Kidney (tissue), 14 donors: Measurements from ENCODE around the gene CPM. TPM values are rescaled to one million over a fixed set of nuclear protein-coding genes. Genes with fewer than 3 reads are reported as not detected.

ENCODE experiments used
- DNase-seq, 5 donors: peaks; one replicate each; pipeline ENCODE4 v3.0.0-alpha.2; 2013 to 2020
- FAIRE-seq: peaks from 2 replicates; lab custom pipeline; 2012; peaks lifted over from hg19 to GRCh38; lab: Jason Lieb, UNC
- H3K27ac ChIP-seq, 2 donors: one replicate each; pipeline ENCODE4 v1.7.0; 2013; ENCODE audit warnings: low read depth in 2 of 2, low read length in 2 of 2, inconsistent platforms in 1 of 2
- H3K27me3 ChIP-seq: one replicate; pipeline ENCODE4 v1.7.1; 2013; ENCODE audit warnings: low read length, inconsistent platforms; ENCODE audit not compliant: control insufficient read depth, insufficient read depth
- H3K36me3 ChIP-seq, 3 donors: one replicate each; pipeline versions ENCODE4 v1.7.0 to v1.7.1; 2013; ENCODE audit warnings: low read length in 3 of 3, control low read depth in 1 of 3, inconsistent platforms in 1 of 3; ENCODE audit not compliant: insufficient read depth in 3 of 3, control insufficient read depth in 2 of 3
- H3K4me1 ChIP-seq, 3 donors: one replicate each; pipeline versions ENCODE4 v1.7.0 to v1.7.1; 2013; ENCODE audit warnings: low read length in 3 of 3, inconsistent platforms in 1 of 3, low read depth in 1 of 3; ENCODE audit not compliant: control insufficient read depth in 2 of 3, insufficient read depth in 2 of 3
- H3K4me3 ChIP-seq, 3 donors: one replicate each; pipeline versions ENCODE4 v1.7.0 to v1.8.1; 2013; ENCODE audit warnings: low read length in 3 of 3, control low read depth in 1 of 3, inconsistent platforms in 1 of 3
- H3K9ac ChIP-seq, 3 donors: one replicate each; pipeline versions ENCODE4 v1.7.0 to v1.7.1; 2013; ENCODE audit warnings: low read length in 3 of 3, control low read depth in 1 of 3, inconsistent platforms in 1 of 3
- H3K9me3 ChIP-seq, 3 donors: one replicate each; pipeline versions ENCODE4 v1.7.0 to v1.7.1; 2013; ENCODE audit warnings: low read length in 3 of 3, control low read depth in 1 of 3, inconsistent platforms in 1 of 3; ENCODE audit not compliant: control insufficient read depth in 2 of 3, insufficient read depth in 1 of 3
- CTCF ChIP-seq: IDR thresholded peaks from 3 replicates; pipeline ENCODE4 v1.5.1; 2012; ENCODE audit warnings: mild to moderate bottlenecking, moderate library complexity, borderline replicate concordance; ENCODE audit not compliant: insufficient read depth; ENCODE audit errors: extremely low read depth
- intact Hi-C: fragments of 100-400 bp; cut with DNase I; formaldehyde crosslinking; loops from one replicate; pipeline ENCODE4 v1.11.1; 2022
- polyA plus RNA-seq: library from polyadenylated mRNA; stranded (reverse); fragments of 350-450 nt; fragmentation: Illumina TruSeq; extraction: RNeasy Lipid Tissue Mini Kit (QIAGEN cat#74804); gene quantifications from one replicate; pipeline ENCODE4 v1.2.3, GENCODE V29; 2014; ENCODE audit warnings: low read depth, low replicate concordance; ENCODE audit not compliant: insufficient read depth
- total RNA-seq: library from RNA; stranded (reverse); fragmentation: NEBNext Ultra II Directional; extraction: Animal tissue kit (Norgen Biotek cat#: 25700); gene quantifications from one replicate; pipeline ENCODE4 v1.2.1, GENCODE V29; 2021
- donor health status: control.
- donor health status: control.
- donor health status: control.
- donor health status: control.
- donor health status: control.
- donor health status: DM: yes; HTN: yes; CAD: no.
- donor health status: Normal renal cell carcinoma (clear cell type).

The CPM gene
- total and polyA plus RNA-seq, 2 donors from 2014 or later = 35.7 to 144 TPM

GRCh38 chr12:68908076-68908475, 24.9 kb downstream of the CPM start:
- Histone ChIP-seq H3K9me3 (no peaks in the 10 kb centered on the region), H3K4me1 (peaks cover 0 to 8% (median 0%) of the 10 kb centered on the region in 3 donors), H3K27ac (no peak overlapping the region), H3K4me3 (no peak overlapping the region), H3K9ac (no peak overlapping the region), H3K27me3 (no peaks in the 10 kb centered on the region), H3K36me3 (no peaks in the 10 kb centered on the region)
- TF ChIP-seq CTCF = no peak
- intact Hi-C loops = no loop called here
- no peak for FAIRE-seq
- DNase-seq = no peak

- DNase-seq = no peak
- intact Hi-C loops = no loop called here
- no peak for FAIRE-seq
- no peaks in the 10 kb centered on the region for H3K36me3 ChIP-seq
- H3K9ac ChIP-seq = no peak overlapping the region
- no peak overlapping the region for H3K27ac ChIP-seq
- peaks cover 0 to 23% (median 4%) of the 10 kb centered on the region in 3 donors for H3K4me1 ChIP-seq
- no peaks in the 10 kb centered on the region for H3K9me3 ChIP-seq
- H3K27me3 ChIP-seq = no peaks in the 10 kb centered on the region
- no peak for TF ChIP-seq CTCF
- no peak overlapping the region for H3K4me3 ChIP-seq
Observed at GRCh38 chr12:68905733-68906132, 27.2 kb downstream of the CPM start.

- TF ChIP-seq CTCF = no peak
- DNase-seq = no peak
- H3K27ac ChIP-seq = no peak overlapping the region
- H3K4me1 ChIP-seq = peaks cover 0 to 25% (median 4%) of the 10 kb centered on the region in 3 donors
- H3K4me3 ChIP-seq = no peak overlapping the region
- no peak overlapping the region for H3K9ac ChIP-seq
- no peaks in the 10 kb centered on the region for H3K27me3 ChIP-seq
- H3K36me3 ChIP-seq = no peaks in the 10 kb centered on the region
- no peaks in the 10 kb centered on the region for H3K9me3 ChIP-seq
- no peak for FAIRE-seq
- intact Hi-C loops = no loop called here
Observed at GRCh38 chr12:68904351-68904962, 28.5 kb downstream of the CPM start.

GRCh38 chr12:68903511-68903910, 29.5 kb downstream of the CPM start:
- Histone ChIP-seq H3K36me3 (no peaks in the 10 kb centered on the region), H3K9ac (no peak overlapping the region), H3K27me3 (no peaks in the 10 kb centered on the region), H3K27ac (peak overlapping the region in 1 of 2 donors; percentile 1), H3K4me3 (no peak overlapping the region), H3K9me3 (no peaks in the 10 kb centered on the region), H3K4me1 (peaks cover 0 to 29% (median 7%) of the 10 kb centered on the region in 3 donors)
- TF ChIP-seq CTCF = no peak
- FAIRE-seq = no peak
- DNase-seq = no peak
- intact Hi-C loops = no loop called here
